Retinal pigment epithelial cell (primary cell): ENCODE results near the gene DPP9.

Source experiments
- DNase-seq: peaks from one replicate; pipeline ENCODE4 v3.0.0-alpha.2; 2010; ENCODE audit warnings: low read depth
- H3K4me3 ChIP-seq: 2 replicates; pipeline ENCODE4 v1.5.1; 2011; ENCODE audit warnings: mild to moderate bottlenecking, low read length, control low read depth, moderate library complexity
- CTCF ChIP-seq: conservative IDR thresholded peaks from 2 replicates; pipeline ENCODE4 v1.5.1; 2011; ENCODE audit warnings: low read depth, low read length, control low read depth, inconsistent platforms

Gene DPP9

GRCh38 chr19:4669723-4670480 lies 53.7 kb downstream of the DPP9 start, which contains the start of gene MYDGF:
TSS of gene MYDGF (minus strand) at chr19:4670342. CDS start at chr19:4670334, 8 bp downstream.
- no peak for TF ChIP-seq CTCF
- H3K4me3 ChIP-seq, result peak within 1 kb of the TSS; percentile 69
- DNase-seq, result peak; percentile 51

DNA sequence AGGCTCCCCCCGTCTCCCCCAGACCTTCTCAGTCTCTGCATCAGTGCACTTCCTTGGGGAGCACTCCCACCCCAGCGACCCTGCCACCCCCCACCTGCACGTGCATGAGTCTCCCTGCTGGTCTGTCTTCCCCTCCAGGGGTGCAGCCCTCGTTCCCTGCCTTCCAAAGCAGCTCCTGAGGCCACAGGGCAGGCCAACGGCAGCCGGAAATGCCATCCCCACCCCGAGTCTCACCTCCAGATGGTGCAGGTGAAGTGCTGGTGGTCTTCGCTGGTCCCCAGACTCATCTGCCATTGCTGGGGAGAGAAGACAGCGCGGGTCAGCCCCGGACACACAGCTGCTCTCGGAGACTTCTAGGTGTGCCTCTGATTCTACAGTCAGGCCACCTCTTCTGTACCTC lies 59.0 kb downstream of the DPP9 start:
- TF ChIP-seq CTCF, result no peak
- H3K4me3 ChIP-seq, result no peak overlapping the region
- DNase-seq, result no peak

DNA sequence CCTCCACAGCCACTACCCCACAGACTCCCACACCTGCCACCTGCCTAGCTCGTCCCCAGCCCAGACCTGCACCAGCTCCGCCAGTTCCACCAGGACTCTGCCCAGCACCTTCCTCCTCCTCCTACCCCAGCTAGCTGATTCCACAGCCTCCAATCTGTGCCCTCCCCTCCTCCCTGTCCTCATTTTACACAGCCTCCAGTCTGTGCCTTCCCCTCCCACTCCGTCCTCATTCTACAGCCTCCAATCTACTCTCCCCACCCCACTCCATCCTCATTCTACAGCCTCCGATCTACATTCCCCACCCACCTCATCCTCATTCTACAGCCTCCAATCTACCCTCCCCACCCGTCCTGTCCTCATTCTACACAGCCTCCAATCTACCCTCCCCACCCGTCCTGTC lies 60.8 kb downstream of the DPP9 start:
- TF ChIP-seq CTCF, result no peak
- DNase-seq, result no peak

DNA sequence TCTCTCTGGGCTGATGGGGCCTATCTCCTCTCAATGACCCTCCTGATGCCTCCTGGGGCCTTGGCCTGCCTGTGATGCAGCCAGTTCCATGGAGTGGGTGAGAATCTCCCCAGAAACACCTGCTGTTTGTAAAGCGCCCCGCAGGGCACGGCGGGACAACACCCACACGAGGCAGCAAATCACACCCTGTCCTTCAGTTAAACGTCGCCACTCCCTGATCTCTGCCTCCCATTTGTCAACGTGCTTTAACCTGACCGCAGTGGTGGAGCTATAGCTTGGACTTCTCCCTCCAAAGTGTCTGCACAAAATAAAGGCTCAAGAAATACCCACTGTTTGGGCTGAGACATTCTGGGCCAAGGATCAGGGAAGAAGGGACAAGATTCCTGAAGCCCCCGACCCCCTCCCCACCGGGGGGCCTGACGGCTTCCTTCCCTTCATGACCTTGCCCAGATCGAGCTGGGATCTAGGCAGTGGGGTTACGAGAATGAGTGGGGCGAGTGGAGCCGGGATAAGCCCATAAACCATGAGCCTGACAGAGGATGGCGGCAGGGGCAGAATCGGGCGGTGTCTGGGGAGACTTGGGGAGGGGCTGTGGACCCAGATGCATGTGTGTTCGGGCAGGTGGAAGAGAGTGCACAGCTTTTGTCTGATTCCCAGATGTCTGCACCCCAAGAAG lies 61.5 kb downstream of the DPP9 start:
- no peak for TF ChIP-seq CTCF
- no peak for DNase-seq
- no peak overlapping the region for H3K4me3 ChIP-seq

More for the DNA sequence above, 60.8 kb downstream of the DPP9 start:
- no peak overlapping the region for H3K4me3 ChIP-seq

DNA sequence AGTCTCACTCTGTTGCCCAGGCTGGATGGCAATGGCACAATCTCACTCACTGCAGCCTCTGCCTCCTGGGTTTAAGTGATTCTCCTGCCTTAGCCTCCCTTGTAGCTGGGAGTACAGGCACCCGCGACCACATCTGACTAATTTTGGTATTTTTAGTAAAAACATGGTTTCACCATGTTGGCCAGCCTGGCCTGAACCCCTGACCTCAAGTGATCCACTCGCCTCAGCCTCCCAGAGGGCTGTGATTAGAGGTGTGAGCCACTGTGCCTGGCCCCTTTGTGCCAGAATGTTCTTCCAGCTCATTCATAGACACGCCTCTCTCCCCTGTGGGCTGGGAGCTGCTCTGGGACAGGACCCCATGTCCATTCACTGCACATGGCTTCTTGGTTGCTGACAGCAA lies 62.6 kb downstream of the DPP9 start:
- no peak for TF ChIP-seq CTCF
- DNase-seq, result no peak
- no peak overlapping the region for H3K4me3 ChIP-seq

GRCh38 chr19:4660181-4660791 lies 63.4 kb downstream of the DPP9 start:
- no peak overlapping the region for H3K4me3 ChIP-seq
- peak; percentile 30 for TF ChIP-seq CTCF
- no peak for DNase-seq

- TF ChIP-seq CTCF, result no peak
- no peak for DNase-seq
- no peak overlapping the region for H3K4me3 ChIP-seq
These were observed 65.8 kb downstream of the DPP9 start for GRCh38 chr19:4657835-4658234.
